A673 (cell line): ENCODE results near the gene CCDC170. TPM values are rescaled to one million over a fixed set of nuclear protein-coding genes. Genes with fewer than 3 reads are reported as not detected.

ENCODE experiments used
- BruUV-seq: library from RNA; stranded (reverse); fragments of 400-500 nt; replicated peaks from 2 replicates; lab custom pipeline; 2021; lab: Mats Ljungman, UMichigan
- CTCF ChIA-PET: fragments of 300-600 bp; sonication (Branson Sonifier 250); formaldehyde crosslinking; loops from one replicate; lab custom pipeline; 2022; ENCODE audit warnings: antibody characterized with exemption; lab: Charles Lee
- POLR2A ChIA-PET: fragments of 300-600 bp; sonication (Branson Sonifier 250); formaldehyde crosslinking; loops from one replicate; lab custom pipeline; 2022; ENCODE audit warnings: antibody characterized with exemption; ENCODE audit not compliant: low non-redundant PET; lab: Charles Lee
- DNase-seq: peaks from one replicate; pipeline ENCODE4 v3.0.0-alpha.2; 2015; ENCODE audit warnings: low spot score
- H3K27ac ChIP-seq: fragments of 200-600 bp; sonication (generic); 2 replicates; pipeline ENCODE4 v1.5.1; 2016; ENCODE audit warnings: mixed run types, low read depth, mild to moderate bottlenecking, mixed read lengths, antibody characterized with exemption, low read length; ENCODE audit not compliant: poor library complexity, severe bottlenecking
- H3K27me3 ChIP-seq: fragments of 200-600 bp; sonication (generic); replicated peaks from 2 replicates; pipeline ENCODE4 v1.6.1; 2017; ENCODE audit warnings: mixed run types, low read depth, mild to moderate bottlenecking, mixed read lengths, antibody characterized with exemption, low read length; ENCODE audit not compliant: insufficient read depth, poor library complexity
- H3K36me3 ChIP-seq: fragments of 200-600 bp; sonication (generic); 2 replicates; pipeline ENCODE4 v1.6.1; 2016; ENCODE audit warnings: mixed run types, mild to moderate bottlenecking, mixed read lengths, antibody characterized with exemption, low read length; ENCODE audit not compliant: insufficient read depth, poor library complexity, severe bottlenecking
- H3K4me1 ChIP-seq: fragments of 200-600 bp; sonication (generic); 2 replicates; pipeline ENCODE4 v1.6.1; 2017; ENCODE audit warnings: mixed run types, mild to moderate bottlenecking, mixed read lengths, antibody characterized with exemption, low read length; ENCODE audit not compliant: insufficient read depth, poor library complexity, severe bottlenecking
- H3K4me3 ChIP-seq: fragments of 200-600 bp; sonication (generic); 2 replicates; pipeline ENCODE4 v1.5.1; 2016; ENCODE audit warnings: low read depth, mixed run types, mild to moderate bottlenecking, mixed read lengths, low read length; ENCODE audit not compliant: poor library complexity, severe bottlenecking
- H3K9me3 ChIP-seq: fragments of 200-600 bp; sonication (generic); 2 replicates; pipeline ENCODE4 v1.6.1; 2016; ENCODE audit warnings: mixed run types, low read depth, mild to moderate bottlenecking, mixed read lengths, antibody characterized with exemption, low read length; ENCODE audit not compliant: poor library complexity, severe bottlenecking
- CTCF ChIP-seq: fragments of 300-800, 200-600 bp; sonication (generic); conservative IDR thresholded peaks from 2 replicates; pipeline ENCODE4 v1.5.1; 2017; ENCODE audit warnings: low read depth, mild to moderate bottlenecking, antibody characterized with exemption, low read length, moderate library complexity, mixed read lengths
- EZH2 ChIP-seq: fragments of 200-600 bp; sonication (generic); IDR thresholded peaks from 2 replicates; pipeline ENCODE4 v1.6.1; 2017; ENCODE audit warnings: borderline replicate concordance, low read depth, mild to moderate bottlenecking, mixed read lengths, antibody characterized with exemption, low read length; ENCODE audit not compliant: poor library complexity, severe bottlenecking
- intact Hi-C: fragments of 100-400 bp; cut with micrococcal nuclease; formaldehyde crosslinking; loops from one replicate; pipeline ENCODE4 v1.10.0; 2022; ENCODE audit not compliant: unreplicated experiment
- total RNA-seq: library from RNA; stranded (reverse); gene quantifications from 2 replicates; pipeline ENCODE4 v1.2.3, GENCODE V29; 2021

Gene CCDC170
- total RNA-seq, 1 experiment from 2014 or later: 0.17 TPM

GRCh38 chr6:151585741-151586140 lies 91.9 kb downstream of the CCDC170 start:
- H3K9me3 ChIP-seq: no peaks in the 10 kb centered on the region
- H3K27ac ChIP-seq: no peak overlapping the region
- H3K27me3 ChIP-seq: peaks cover 4% of the 10 kb centered on the region
- no peaks in the 10 kb centered on the region for H3K4me1 ChIP-seq
- no peak overlapping the region for H3K4me3 ChIP-seq
- H3K36me3 ChIP-seq: no peaks in the 10 kb centered on the region
- TF ChIP-seq CTCF (no peak), EZH2 (no peak)
- no peak for DNase-seq
- ChIA-PET POLR2A (no interaction called here), CTCF (no interaction called here)
- intact Hi-C loops: no loop called here
- BruUV-seq: no TSS peak

- TF ChIP-seq CTCF (no peak), EZH2 (no peak)
- DNase-seq: no peak
- POLR2A ChIA-PET: no interaction called here
- H3K27ac ChIP-seq: no peak overlapping the region
- H3K4me3 ChIP-seq: no peak overlapping the region
- intact Hi-C loops: no loop called here
- no TSS peak for BruUV-seq
- peaks cover 8% of the 10 kb centered on the region for H3K9me3 ChIP-seq
- H3K36me3 ChIP-seq: no peaks in the 10 kb centered on the region
- CTCF ChIA-PET: no interaction called here
- H3K27me3 ChIP-seq: peaks cover 4% of the 10 kb centered on the region
- H3K4me1 ChIP-seq: no peaks in the 10 kb centered on the region
Observed at GRCh38 chr6:151589667-151590066, 95.8 kb downstream of the CCDC170 start.

GRCh38 chr6:151590742-151591141 lies 96.9 kb downstream of the CCDC170 start:
- ChIA-PET POLR2A (no interaction called here), CTCF (no interaction called here)
- BruUV-seq: no TSS peak
- Histone ChIP-seq H3K27ac (no peak overlapping the region), H3K4me1 (no peaks in the 10 kb centered on the region), H3K36me3 (no peaks in the 10 kb centered on the region), H3K4me3 (no peak overlapping the region), H3K9me3 (peaks cover 8% of the 10 kb centered on the region), H3K27me3 (peaks cover 4% of the 10 kb centered on the region)
- TF ChIP-seq CTCF (no peak), EZH2 (no peak)
- intact Hi-C loops: no loop called here
- DNase-seq: no peak
